WI38 (cell line): ENCODE data around the gene TRIM34.
A peak's percentile ranks its signal among the peaks of the same experiment; 100 is the strongest.
"Not testable (repeated sequence)": the region's sequence is repeated elsewhere in the genome, so short reads cannot be mapped to it uniquely, and the experiment has no call there.

ENCODE experiments used
- H3K4me3 ChIP-seq: 2 replicates; pipeline ENCODE4 v1.5.1; 2011; ENCODE audit warnings: low read depth, mild to moderate bottlenecking, control low read depth, low read length
- CTCF ChIP-seq: IDR thresholded peaks from 2 replicates; pipeline ENCODE4 v1.5.1; 2012; ENCODE audit warnings: low read depth, mild to moderate bottlenecking, control low read depth, low read length

The TRIM34 gene

GRCh38 chr11:5671831-5672230 lies 47.0 kb downstream of the TRIM34 start:
- H3K4me3 ChIP-seq, result no peak overlapping the region
- no peak for TF ChIP-seq CTCF

GRCh38 chr11:5674391-5674790 lies 49.6 kb downstream of the TRIM34 start:
- TF ChIP-seq CTCF, result no peak
- H3K4me3 ChIP-seq, result no peak overlapping the region

- no peak for TF ChIP-seq CTCF
- no peak overlapping the region for H3K4me3 ChIP-seq
Measured at GRCh38 chr11:5679811-5680210, 55.0 kb downstream of the TRIM34 start.

GRCh38 chr11:5682890-5683441 lies 58.2 kb downstream of the TRIM34 start:
- H3K4me3 ChIP-seq, result not testable (repeated sequence)

GRCh38 chr11:5683620-5684019 lies 58.8 kb downstream of the TRIM34 start:
- H3K4me3 ChIP-seq, result not testable (repeated sequence)

GRCh38 chr11:5684036-5684645 lies 59.3 kb downstream of the TRIM34 start:
- TF ChIP-seq CTCF, result no peak
- H3K4me3 ChIP-seq, result peak overlapping the region; percentile 76

- TF ChIP-seq CTCF, result peak; percentile 66
- peak within 1 kb of the TSS; percentile 76 for H3K4me3 ChIP-seq
Measured at GRCh38 chr11:5684646-5685362, 60.0 kb downstream of the TRIM34 start, which contains the start of gene TRIM5. TSS of gene TRIM5 (minus strand) at chr11:5685074. CDS start at chr11:5680177, 4,897 bp downstream.

GRCh38 chr11:5686426-5686825 lies 61.6 kb downstream of the TRIM34 start:
- TF ChIP-seq CTCF, result no peak
- H3K4me3 ChIP-seq, result no peak overlapping the region
